HG03571 (cell line): Measurements from ENCODE around the gene C10orf95.

ENCODE experiments used
- ATAC-seq: cut with Tn5 transposase; IDR thresholded peaks from one replicate; pipeline ENCODE4 v1.9.1; 2021; ENCODE audit not compliant: unreplicated experiment

The C10orf95 gene

DNA sequence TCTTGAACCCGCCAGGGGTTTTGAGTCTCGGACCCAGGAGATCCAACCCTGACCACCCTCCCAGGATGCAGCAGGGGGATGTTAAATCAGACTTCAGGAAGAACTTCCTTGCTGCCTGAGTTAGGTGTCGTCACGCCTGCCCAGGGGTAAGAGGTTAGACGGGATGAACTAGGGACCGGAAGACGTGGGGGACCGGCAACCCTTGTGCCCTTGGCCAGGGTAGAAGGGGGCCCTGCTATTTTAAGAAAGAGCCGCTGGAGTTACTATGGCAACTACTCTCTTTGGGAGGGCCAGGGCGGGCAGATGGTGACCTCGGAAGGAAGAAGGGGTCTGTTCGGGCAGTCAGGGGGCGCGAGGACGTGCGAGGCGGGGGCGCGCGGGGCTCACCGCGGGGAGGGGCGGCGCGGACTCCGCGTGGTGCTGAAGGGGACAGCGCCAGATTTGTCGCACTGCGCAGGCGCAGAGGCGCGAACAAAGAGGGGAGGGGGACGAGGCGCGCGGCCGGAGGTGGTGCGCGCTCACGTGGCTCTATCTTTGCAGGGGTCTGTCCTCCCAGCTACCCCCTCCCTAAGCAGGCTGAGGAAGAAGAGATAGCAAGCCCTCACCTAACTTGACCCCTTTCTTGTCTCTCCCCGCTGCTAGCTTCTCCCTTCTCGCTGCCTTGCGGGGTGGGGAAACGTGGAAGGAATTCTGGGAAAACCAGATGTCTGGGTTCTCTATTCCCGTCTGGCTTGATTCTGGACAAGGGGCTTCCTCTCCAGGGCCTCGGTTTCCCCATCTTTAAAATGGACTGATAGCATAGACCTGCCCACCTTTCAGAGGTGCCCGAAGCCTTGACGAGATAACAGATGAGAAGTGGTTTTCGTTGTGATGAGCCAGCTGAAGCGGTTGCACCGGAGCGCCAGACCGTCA, 31.8 kb downstream of the C10orf95 start:
- no peak for ATAC-seq

DNA sequence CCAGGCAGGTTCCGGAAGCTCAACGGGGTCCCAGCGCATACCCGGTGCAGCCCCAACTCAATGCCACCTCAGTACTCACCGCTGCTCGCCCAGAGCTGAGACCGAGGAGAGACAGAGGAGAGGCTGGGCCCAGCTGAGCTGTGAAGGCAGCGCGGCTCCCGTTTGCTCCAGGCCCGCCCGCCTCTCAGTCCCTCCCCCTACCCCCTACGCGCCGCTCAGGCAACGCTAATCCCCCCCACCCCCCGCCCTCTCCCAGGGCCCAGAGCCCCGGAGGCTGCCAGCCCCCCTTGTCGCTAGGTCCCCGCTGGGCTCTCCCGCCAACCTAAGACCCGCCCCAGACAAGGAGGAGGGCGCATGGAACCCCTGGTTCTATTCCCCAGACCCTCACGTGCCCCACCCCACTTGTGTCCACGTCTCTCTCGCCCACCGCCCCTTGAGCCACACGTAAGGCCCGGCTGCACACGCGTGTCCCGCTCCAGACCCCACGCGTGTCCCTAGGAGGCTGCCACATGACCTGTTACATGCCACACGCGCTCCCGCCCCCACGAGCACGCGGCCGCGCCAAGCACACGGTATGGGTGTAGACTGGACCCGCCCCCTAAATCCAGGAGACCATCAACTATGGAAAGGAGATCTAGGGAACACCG, 32.6 kb downstream of the C10orf95 start, which contains the start of gene PSD:
Gene PSD (minus strand): TSS at position 164 of the 647 bp plus-strand sequence. CDS start 1,747 bp downstream, outside the sequence.
- ATAC-seq: no peak

DNA sequence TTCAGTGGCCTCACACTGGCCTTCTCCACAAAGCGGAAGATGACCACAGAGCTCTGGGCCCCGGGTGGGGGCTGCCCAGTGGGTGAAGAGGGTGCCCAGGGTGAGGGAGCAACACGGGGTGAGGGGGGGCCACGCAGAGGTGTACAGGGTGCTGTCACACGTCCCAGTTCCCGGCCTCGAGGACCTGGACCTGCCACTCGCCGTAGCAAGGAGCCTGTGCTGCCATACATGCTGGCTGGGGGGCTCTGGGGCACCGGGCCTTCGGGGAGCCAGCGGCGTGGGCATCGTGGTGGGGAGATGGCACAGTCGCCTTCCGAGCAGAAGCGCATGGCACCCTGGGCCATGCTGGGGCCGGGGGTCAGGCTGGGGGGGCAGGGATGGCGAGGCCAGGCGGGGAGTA, 34.6 kb downstream of the C10orf95 start:
- no peak for ATAC-seq

DNA sequence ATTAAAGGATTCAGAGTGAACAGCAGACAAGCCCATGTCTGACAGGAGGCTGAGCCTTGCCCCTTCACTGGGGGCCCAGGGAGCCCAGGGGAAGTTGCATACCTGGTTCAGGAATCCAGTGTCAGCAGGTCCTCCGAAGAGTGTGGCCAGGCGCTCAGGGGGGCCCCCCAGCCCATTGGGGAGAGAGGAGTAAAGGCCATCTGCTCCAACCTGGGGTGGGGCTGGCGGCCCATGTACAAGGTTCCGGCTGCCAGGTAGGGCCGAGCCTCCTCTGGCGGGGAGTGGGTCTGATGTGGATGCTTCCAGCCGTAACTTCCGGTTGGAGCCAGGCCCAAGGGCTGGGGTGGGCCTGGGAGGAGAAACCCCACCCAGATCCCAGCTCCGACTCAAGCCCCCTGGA, 35.1 kb downstream of the C10orf95 start:
- no peak for ATAC-seq

DNA sequence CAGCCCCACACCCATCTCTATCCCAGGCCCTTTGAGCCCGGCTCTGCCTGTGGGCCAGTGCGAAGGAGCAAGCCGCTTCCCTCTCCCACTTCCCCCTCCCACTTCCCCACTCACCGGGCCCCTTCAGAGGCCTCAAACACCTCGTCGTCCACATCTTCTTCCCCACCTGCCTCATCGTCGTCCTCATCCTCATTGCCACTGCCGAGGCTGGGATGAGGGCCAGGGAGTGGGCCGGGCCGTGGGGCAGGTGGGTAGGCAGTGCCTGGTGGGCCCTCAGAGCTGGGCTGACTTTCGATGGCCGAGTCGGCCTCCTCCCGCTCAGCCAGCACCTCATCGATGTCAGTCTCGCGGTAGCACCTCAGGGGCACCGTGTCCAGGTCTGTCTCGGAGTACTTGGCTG, 36.6 kb downstream of the C10orf95 start:
- ATAC-seq: no peak

GRCh38 chr10:102413806-102414561, 37.4 kb downstream of the C10orf95 start:
- no peak for ATAC-seq

DNA sequence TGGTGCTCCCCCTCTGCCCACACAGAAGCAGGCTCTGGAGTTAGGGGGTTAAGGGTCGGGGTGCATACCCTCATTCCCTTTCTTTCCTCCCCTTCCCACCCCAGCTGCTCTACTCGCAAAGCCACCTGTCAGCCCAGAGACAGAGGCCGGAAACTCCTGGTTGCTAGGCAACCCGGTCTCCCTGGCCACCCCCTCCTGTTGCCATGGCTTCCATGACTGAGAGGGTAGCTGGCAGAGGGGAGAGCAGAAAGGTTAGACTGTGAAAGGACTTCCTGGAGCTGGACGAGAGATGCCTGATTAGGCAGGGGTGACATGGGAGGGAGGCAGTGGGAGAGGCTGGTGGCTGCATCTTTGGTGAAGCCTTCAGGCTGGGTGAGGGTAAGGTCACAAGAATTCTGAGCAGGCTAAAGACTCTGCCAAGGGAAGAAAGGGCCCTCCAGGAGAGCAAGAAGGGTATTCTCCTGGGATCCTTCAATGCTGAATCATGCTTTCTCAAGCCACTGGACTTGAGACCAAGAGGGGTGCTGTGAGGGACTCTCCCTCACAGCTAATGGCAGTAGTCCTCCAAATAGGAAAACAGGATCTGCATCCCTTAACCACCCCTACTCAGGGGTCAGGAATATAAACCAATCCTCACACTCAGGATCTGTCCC, 38.2 kb downstream of the C10orf95 start:
- ATAC-seq: no peak

DNA sequence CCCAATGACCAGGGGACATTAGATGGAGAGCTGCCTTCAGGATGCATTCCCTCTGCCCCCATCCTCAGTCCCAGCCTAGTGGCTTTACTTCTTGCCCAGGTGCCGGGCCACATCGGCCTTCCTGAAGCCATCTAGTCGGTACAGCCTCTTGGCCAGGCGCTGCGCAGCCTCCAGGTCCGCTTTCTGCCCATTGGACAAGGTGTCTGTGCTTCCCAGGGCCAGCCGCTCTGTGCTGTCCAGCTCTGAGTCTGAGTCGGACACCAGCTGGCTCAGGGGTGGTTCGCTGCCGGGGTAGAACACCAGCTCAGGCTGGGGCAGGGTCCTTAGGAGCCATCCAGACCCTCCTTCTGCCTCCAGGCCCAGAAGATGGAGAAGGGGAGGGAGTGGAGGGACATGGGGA, 39.0 kb downstream of the C10orf95 start:
- ATAC-seq: no peak

DNA sequence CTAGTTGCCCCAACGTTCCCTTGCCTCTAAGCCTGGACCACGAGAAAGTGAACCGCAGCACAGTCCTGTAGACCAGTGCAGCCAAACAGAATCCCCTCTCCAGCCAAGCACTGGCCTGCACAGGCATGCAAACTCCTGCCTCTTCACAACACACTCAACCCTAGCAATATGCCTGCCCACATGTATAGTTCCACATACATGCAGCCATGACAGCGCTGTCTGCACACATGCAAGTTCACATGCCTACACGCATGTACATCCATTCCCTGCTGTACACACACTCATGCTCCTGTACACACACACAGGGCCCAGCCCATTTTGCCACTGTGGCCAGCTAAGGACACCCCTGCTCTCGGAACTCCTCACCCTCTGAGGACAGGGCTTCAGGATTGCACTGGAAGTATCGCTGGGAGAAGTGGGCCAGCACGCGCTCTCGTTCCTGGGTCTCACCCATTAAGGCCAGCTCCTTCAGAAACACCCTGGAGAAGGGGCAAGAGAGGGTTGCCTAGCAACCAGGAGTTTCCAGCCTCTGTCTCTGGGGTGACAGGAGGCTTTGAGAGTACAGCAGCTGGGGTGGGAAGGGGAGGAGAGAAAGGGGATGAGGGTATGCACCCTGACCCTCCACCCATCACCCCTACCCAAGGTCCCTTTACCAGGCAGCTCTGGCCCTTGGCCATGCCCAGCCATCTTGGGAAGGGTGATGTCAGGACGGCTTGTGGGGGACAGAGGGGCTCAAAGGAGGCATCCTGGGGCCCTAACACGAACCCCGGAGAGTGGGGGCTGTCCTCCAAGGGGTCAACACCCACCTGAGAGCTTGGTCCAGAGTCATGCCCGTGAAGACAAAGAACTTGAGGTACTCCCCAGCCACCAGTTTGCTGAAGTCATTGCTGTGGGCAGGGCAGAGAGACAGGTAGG, 39.7 kb downstream of the C10orf95 start:
- no peak for ATAC-seq

DNA sequence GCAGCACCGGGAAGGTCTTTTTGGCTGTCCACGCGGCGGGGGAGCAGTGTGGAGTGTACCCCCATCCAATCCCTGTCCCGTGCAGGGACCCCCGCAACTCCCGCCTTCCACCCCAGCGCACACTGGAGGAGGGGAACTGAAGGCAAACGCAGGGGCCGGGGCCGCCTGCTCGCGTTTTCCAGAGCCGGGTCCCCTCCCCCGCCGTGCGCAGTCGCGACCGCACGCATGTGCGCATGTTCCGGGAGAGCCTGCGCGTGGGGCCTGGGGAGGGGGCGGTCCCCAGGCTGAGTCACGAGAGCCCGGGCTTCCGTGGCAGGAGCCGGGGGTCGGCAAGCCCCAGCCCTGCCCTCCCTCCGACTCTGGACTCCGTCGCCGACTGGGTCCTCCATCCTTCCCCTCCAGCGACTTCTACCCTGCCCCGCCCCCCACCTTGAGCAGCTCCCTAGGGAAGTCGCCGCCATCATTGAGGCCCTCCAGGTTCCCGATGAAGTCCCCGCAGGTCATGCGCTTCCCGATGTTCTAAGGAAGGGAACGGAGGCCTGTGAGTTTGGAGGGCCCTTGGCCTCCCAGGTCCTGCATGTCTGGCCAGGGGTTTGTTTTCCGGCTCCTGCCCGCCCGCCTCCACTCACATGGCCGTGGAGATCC, 40.8 kb downstream of the C10orf95 start:
- ATAC-seq: no peak

- ATAC-seq: no peak
Observed at GRCh38 chr10:102409604-102410428, 41.5 kb downstream of the C10orf95 start.

DNA sequence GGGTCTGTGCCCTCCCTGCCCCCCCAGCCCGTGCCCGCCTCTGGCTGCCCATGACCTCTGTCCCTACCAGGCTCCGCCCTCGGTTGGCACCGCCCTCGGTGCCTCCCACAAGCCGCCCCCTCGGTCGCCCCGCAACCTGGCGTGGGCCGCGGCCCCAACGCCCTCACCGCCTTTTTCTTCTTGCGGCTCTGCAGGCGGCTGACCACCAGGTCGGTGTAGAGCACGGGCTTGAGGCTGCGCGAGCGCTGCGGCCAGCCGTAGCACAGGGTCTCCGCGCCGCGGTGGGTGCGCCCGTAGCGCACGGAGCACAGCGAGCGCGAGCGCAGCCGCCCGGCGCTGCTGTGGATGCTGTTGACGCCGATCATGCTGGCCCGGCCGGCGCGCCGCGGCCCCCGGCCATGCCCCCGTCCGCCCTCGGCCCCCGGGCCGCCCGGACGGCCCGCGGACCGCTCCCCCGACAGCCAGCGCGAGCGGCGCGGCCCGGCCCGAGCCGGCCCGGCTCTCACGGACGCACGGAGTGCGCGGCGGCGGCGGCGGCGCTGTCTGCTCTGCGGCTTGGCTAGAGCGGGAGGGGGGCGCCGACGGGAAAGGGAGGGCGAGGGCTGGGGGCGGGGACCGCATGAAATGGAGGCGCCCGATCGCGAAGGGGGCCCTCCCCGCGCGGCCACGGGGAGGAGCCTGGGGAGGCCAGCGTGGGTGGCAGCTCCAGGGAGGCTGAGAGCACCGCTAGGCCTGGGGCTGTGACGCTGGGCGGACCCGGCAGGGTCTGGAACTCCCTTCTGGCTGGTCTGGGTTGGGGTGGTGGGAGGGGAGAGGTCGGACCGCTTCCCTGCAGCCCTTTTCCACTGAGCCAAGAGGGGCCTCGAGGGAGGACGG, 42.4 kb downstream of the C10orf95 start:
- ATAC-seq: no peak

DNA sequence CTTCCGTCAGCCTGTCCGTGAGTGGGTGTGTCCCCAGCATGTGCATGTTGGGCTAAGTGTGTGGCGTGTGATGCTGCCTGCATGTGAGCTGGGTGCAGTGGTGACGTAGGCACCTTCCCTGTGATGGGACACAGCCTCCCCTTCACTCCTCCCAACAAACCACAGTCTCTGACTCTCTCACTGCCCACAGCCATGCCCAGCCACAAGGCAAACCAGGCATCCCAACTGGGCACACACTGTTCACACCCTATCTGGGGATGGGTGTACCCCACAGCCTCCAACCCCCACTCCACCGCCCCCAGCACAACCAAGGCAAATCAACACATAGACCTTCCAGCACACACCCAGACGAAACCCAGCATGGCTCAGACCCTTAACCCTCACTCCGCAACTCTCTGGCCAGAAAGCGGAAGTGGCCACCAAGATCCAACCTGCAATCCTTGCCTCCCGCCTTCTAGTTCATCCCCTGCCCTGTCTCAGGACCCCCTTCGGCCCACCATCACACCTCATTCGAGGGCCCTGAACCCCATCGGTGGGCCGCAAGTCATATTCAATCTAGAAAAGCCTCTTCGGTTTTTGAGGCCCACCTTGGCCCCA, 43.1 kb downstream of the C10orf95 start:
- no peak for ATAC-seq

GRCh38 chr10:102407425-102408130, 43.8 kb downstream of the C10orf95 start:
- ATAC-seq: no peak

GRCh38 chr10:102406815-102407214, 44.5 kb downstream of the C10orf95 start:
- no peak for ATAC-seq

- no peak for ATAC-seq
Observed at GRCh38 chr10:102405632-102406031, 45.7 kb downstream of the C10orf95 start.
